ENCODE measurements around the gene CALM1.

CALM1 gene

DNA sequence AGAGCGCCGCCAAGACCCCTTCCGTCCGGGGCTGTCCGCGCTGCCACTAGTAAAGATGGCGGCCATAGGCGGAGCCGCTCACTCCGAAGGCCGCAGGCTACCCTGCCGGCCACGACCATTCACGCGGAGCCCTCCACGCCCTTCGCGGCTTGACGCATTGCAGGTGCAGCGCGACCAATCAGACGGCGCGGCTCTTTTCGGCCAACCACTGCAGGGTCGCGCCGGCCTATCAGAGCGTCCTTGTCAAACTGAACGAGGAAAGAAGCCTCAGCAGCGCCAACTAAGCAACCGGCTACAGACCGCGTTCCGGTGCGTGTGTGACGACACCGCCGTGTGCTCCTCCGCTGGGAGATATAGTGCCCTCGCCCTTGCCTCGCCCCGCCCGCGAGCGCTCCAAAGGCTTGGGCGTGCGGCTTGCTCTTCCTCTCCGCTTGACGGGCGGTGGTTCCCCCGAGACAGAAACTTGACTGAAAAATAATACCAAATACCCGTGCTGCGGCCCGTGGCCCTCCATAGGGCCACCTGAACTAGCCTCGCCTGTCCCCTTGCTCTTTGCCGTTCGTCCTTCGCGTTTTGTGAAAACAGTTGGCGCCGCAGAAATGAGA is 13.6 kb upstream of the CALM1 start (continued):
- TF ChIP-seq ZNF391 (tag by site-specific recombination; IDR thresholded peaks at IDR 0.05; ENCODE audit: borderline replicate concordance, low read depth) (peak; percentile 95), GFI1B (tag by site-specific recombination; IDR thresholded peaks at IDR 0.05) (no peak), ZBTB17 (tag by site-specific recombination; IDR thresholded peaks at IDR 0.05) (peak; percentile 95), ZSCAN16 (tag by site-specific recombination; IDR thresholded peaks at IDR 0.05) (peak; percentile 50), KLF1 (tag by site-specific recombination; IDR thresholded peaks at IDR 0.05) (peak; percentile 98), ZNF114 (tag by site-specific recombination; IDR thresholded peaks at IDR 0.05) (no peak), SCRT2 (tag by site-specific recombination; IDR thresholded peaks at IDR 0.05) (peak; percentile 85), TCF7L2 (IDR thresholded peaks at IDR 0.05; ENCODE audit: borderline replicate concordance, low read depth, low read length) (no peak), ZNF585B (tag by site-specific recombination; IDR thresholded peaks at IDR 0.05) (no peak), ZNF121 (tag by site-specific recombination; IDR thresholded peaks at IDR 0.05) (peak; percentile 66), ZNF843 (tag by site-specific recombination; IDR thresholded peaks at IDR 0.05) (peak; percentile 88), ZNF514 (tag by site-specific recombination; IDR thresholded peaks at IDR 0.05) (no peak), ZNF768 (tag by site-specific recombination; IDR thresholded peaks at IDR 0.05) (no peak), ZNF341 (tag by site-specific recombination; IDR thresholded peaks at IDR 0.05; ENCODE audit: low read depth) (peak; percentile 82), SP7 (tag by site-specific recombination; IDR thresholded peaks at IDR 0.05) (peak; percentile 97), ZNF510 (tag by site-specific recombination; IDR thresholded peaks at IDR 0.05; ENCODE audit: insufficient replicate concordance) (no peak), OSR2 (tag by site-specific recombination; IDR thresholded peaks at IDR 0.05) (peak; percentile 73), ZNF239 (tag by site-specific recombination; IDR thresholded peaks at IDR 0.05) (no peak), REPIN1 (tag by site-specific recombination; IDR thresholded peaks at IDR 0.05; ENCODE audit: low read depth) (peak; percentile 93; the same call in 1 of the 2 replicates), ZNF23 (tag by site-specific recombination; IDR thresholded peaks at IDR 0.05; ENCODE audit: borderline replicate concordance) (no peak), ZNF223 (tag by site-specific recombination; IDR thresholded peaks at IDR 0.05) (peak; percentile 22; the same call in 1 of the 2 replicates), ZSCAN23 (tag by site-specific recombination; IDR thresholded peaks at IDR 0.05) (peak; percentile 98), ZNF600 (tag by site-specific recombination; IDR thresholded peaks at IDR 0.05) (no peak), ZNF777 (tag by site-specific recombination; IDR thresholded peaks at IDR 0.05; ENCODE audit: borderline replicate concordance) (no peak), ZBTB20 (tag by site-specific recombination; IDR thresholded peaks at IDR 0.05) (peak; percentile 75; the same call in 1 of the 2 replicates), ZNF621 (tag by site-specific recombination; IDR thresholded peaks at IDR 0.05) (no peak), ZNF16 (tag by site-specific recombination; IDR thresholded peaks at IDR 0.05; ENCODE audit: low read depth) (no peak), ZNF837 (tag by site-specific recombination; IDR thresholded peaks at IDR 0.05) (no peak)
- TF ChIP-seq, protein P1, sequence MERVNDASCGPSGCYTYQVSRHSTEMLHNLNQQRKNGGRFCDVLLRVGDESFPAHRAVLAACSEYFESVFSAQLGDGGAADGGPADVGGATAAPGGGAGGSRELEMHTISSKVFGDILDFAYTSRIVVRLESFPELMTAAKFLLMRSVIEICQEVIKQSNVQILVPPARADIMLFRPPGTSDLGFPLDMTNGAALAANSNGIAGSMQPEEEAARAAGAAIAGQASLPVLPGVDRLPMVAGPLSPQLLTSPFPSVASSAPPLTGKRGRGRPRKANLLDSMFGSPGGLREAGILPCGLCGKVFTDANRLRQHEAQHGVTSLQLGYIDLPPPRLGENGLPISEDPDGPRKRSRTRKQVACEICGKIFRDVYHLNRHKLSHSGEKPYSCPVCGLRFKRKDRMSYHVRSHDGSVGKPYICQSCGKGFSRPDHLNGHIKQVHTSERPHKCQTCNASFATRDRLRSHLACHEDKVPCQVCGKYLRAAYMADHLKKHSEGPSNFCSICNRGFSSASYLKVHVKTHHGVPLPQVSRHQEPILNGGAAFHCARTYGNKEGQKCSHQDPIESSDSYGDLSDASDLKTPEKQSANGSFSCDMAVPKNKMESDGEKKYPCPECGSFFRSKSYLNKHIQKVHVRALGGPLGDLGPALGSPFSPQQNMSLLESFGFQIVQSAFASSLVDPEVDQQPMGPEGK (tag by site-specific recombination; IDR thresholded peaks at IDR 0.05), result peak; percentile 83
- TF ChIP-seq, protein P2, sequence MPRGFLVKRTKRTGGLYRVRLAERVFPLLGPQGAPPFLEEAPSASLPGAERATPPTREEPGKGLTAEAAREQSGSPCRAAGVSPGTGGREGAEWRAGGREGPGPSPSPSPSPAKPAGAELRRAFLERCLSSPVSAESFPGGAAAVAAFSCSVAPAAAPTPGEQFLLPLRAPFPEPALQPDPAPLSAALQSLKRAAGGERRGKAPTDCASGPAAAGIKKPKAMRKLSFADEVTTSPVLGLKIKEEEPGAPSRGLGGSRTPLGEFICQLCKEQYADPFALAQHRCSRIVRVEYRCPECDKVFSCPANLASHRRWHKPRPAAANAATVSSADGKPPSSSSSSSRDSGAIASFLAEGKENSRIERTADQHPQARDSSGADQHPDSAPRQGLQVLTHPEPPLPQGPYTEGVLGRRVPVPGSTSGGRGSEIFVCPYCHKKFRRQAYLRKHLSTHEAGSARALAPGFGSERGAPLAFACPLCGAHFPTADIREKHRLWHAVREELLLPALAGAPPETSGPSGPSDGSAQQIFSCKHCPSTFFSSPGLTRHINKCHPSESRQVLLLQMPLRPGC (tag by site-specific recombination; IDR thresholded peaks at IDR 0.05), result peak; percentile 99
- TF ChIP-seq, protein P3, sequence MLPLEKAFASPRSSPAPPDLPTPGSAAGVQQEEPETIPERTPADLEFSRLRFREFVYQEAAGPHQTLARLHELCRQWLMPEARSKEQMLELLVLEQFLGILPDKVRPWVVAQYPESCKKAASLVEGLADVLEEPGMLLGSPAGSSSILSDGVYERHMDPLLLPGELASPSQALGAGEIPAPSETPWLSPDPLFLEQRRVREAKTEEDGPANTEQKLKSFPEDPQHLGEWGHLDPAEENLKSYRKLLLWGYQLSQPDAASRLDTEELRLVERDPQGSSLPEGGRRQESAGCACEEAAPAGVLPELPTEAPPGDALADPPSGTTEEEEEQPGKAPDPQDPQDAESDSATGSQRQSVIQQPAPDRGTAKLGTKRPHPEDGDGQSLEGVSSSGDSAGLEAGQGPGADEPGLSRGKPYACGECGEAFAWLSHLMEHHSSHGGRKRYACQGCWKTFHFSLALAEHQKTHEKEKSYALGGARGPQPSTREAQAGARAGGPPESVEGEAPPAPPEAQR (tag by site-specific recombination; IDR thresholded peaks at IDR 0.05), result peak; percentile 96; the same call in 1 of the 2 replicates
- TF ChIP-seq, protein P4, sequence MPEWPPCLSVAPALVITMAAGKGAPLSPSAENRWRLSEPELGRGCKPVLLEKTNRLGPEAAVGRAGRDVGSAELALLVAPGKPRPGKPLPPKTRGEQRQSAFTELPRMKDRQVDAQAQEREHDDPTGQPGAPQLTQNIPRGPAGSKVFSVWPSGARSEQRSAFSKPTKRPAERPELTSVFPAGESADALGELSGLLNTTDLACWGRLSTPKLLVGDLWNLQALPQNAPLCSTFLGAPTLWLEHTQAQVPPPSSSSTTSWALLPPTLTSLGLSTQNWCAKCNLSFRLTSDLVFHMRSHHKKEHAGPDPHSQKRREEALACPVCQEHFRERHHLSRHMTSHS (tag by site-specific recombination; IDR thresholded peaks at IDR 0.05), result peak; percentile 70
- TF ChIP-seq, protein P5, sequence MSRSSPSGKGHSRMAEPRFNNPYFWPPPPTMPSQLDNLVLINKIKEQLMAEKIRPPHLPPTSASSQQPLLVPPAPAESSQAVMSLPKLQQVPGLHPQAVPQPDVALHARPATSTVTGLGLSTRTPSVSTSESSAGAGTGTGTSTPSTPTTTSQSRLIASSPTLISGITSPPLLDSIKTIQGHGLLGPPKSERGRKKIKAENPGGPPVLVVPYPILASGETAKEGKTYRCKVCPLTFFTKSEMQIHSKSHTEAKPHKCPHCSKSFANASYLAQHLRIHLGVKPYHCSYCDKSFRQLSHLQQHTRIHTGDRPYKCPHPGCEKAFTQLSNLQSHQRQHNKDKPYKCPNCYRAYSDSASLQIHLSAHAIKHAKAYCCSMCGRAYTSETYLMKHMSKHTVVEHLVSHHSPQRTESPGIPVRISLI (tag by site-specific recombination; IDR thresholded peaks at IDR 0.05), result peak; percentile 83; the same call in 1 of the 2 replicates
- TF ChIP-seq, protein P6, sequence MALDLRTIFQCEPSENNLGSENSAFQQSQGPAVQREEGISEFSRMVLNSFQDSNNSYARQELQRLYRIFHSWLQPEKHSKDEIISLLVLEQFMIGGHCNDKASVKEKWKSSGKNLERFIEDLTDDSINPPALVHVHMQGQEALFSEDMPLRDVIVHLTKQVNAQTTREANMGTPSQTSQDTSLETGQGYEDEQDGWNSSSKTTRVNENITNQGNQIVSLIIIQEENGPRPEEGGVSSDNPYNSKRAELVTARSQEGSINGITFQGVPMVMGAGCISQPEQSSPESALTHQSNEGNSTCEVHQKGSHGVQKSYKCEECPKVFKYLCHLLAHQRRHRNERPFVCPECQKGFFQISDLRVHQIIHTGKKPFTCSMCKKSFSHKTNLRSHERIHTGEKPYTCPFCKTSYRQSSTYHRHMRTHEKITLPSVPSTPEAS (tag by site-specific recombination; IDR thresholded peaks at IDR 0.05), result peak; percentile 69

Measured in HEK293 (cell line).